ENCODE data around the gene TCL1B. TPM values are rescaled to one million over a fixed set of nuclear protein-coding genes. Genes with fewer than 3 reads are reported as not detected.

TCL1B gene
- total RNA-seq, 3 donors from 2014 or later: not detected

DNA sequence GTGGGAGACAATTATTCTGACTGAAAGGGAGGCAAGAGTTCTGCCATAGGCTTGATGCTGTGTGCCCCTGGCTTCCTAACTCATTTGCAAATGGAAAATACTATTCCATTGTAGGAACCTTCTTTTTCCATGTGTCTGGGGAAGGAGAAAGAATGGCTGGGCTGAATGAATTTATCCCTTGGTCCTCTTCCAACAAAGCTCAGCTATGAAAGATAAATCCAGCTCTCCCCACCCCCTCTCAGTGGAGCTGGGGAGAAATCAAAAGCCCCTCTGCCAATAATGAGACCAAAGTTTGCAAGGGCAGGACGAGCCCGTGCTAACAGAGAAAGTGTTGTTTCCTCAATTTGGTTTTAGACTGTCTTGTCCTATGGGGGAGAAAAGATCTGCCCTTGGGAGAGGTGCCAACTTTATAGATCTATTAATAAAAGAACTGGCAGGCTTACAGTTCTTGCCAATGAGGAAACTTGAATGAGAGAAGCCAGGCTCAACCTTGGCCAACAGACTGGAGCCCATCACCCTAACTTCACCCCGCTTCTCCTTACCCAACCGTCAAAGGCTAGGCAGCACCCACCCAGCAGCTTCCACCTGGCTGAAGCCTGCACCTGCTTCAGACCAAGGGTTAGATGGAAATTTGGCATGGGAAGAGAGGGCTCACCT lies 8.9 kb upstream of the TCL1B start:
- peaks cover 0 to 7% of the 10 kb centered on the region in 2 donors for H3K9me3 ChIP-seq
- H3K36me3 ChIP-seq: no peaks in the 10 kb centered on the region
- no peaks in the 10 kb centered on the region for H3K27me3 ChIP-seq
- DNase-seq (ENCODE audit: low spot score in 2 of 2): no peak
- H3K4me3 ChIP-seq: no peak overlapping the region
- intact Hi-C loops (cut with DNase I; ENCODE audit: low total_unique reads): no loop called here
- no peak overlapping the region for H3K27ac ChIP-seq
- no peaks in the 10 kb centered on the region for H3K4me1 ChIP-seq
- TF ChIP-seq POLR2A (IDR thresholded peaks at IDR 0.05): no peak
- TF ChIP-seq, protein P1, sequence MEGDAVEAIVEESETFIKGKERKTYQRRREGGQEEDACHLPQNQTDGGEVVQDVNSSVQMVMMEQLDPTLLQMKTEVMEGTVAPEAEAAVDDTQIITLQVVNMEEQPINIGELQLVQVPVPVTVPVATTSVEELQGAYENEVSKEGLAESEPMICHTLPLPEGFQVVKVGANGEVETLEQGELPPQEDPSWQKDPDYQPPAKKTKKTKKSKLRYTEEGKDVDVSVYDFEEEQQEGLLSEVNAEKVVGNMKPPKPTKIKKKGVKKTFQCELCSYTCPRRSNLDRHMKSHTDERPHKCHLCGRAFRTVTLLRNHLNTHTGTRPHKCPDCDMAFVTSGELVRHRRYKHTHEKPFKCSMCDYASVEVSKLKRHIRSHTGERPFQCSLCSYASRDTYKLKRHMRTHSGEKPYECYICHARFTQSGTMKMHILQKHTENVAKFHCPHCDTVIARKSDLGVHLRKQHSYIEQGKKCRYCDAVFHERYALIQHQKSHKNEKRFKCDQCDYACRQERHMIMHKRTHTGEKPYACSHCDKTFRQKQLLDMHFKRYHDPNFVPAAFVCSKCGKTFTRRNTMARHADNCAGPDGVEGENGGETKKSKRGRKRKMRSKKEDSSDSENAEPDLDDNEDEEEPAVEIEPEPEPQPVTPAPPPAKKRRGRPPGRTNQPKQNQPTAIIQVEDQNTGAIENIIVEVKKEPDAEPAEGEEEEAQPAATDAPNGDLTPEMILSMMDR (IDR thresholded peaks at IDR 0.05): no peak
- TF ChIP-seq POLR2AphosphoS5 (IDR thresholded peaks at IDR 0.05): no peak

DNA sequence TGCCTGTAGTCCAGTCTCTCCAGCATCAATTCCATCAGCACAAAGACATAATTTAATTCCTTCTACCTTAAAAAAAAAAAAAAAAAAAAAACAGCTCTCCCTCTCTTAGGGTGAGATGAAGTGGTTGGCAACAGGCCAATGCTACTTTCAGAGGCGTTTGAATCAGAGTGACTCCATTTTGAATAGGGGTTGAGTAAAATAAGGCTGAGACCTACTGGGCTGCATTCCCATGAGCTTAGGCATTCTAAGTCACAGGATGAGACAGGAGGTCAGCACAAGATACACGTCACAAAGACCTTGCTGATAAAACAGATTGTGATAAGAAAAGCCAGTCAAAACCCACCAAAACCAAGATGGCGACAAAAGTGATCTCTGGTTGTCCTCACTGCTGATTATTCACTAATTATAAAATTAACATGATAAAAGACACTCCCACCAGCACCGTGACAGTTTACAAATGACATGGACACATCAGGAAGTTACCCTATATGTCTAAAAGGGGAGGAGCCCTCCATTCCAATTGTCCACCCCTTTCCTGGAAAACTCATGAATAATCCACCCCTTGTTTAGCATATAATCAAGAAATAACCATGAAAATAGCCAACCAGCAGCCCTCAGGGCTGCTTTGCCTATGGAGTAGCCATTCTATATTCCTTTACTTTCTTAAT lies 6.9 kb upstream of the TCL1B start:
- Histone ChIP-seq H3K4me1 (no peaks in the 10 kb centered on the region), H3K4me3 (no peak overlapping the region), H3K9me3 (peaks cover 0 to 7% of the 10 kb centered on the region in 2 donors), H3K27me3 (no peaks in the 10 kb centered on the region), H3K27ac (no peak overlapping the region), H3K36me3 (no peaks in the 10 kb centered on the region)
- TF ChIP-seq, protein P1 (IDR thresholded peaks at IDR 0.05): no peak
- TF ChIP-seq POLR2A (IDR thresholded peaks at IDR 0.05) (no peak), POLR2AphosphoS5 (IDR thresholded peaks at IDR 0.05) (no peak)
- intact Hi-C loops (cut with DNase I; ENCODE audit: low total_unique reads): no loop called here
- no peak for DNase-seq (ENCODE audit: low spot score in 2 of 2)

DNA sequence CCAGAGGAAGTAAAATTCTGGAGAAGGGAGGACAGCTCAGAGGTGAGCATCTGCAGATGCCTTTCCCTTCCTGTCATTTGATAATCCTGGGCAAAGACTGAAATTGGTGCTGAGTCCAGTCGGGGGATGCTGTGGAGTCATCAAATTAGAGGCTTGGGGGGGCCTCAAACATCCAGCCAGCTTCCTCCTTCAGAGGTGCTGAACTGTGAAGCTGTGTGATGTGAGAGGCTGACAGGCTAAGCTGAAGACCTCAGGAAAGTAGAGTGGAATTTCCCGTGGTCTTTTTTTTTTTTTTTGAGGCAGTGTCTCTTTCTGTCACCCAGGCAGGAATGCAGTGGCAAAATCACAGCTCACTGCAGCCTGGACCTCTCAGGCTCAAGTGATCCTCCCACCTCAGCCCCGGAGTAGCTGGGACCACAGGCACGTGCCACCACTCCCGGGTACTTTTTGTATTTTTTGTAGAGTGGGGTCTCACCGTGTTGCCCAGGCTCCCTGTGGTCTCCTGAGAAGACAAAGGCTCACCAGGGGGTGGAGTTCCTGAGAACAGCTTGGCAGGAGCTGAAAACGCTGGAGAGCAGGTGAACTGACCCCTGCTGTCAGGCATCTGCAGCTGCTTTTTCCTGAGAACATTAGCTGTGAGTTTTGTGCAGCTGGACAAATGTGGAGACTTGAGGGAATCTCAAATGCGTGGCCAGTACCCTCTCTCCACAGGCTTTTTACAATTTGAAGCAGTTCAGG lies 6.1 kb upstream of the TCL1B start:
- intact Hi-C loops (cut with DNase I; ENCODE audit: low total_unique reads): no loop called here
- Histone ChIP-seq H3K27ac (no peak overlapping the region), H3K4me3 (no peak overlapping the region), H3K4me1 (no peaks in the 10 kb centered on the region), H3K27me3 (peaks cover 0 to 8% of the 10 kb centered on the region in 2 donors), H3K36me3 (no peaks in the 10 kb centered on the region), H3K9me3 (peaks cover 0 to 7% of the 10 kb centered on the region in 2 donors)
- DNase-seq (ENCODE audit: low spot score in 2 of 2): no peak
- TF ChIP-seq, protein P1 (IDR thresholded peaks at IDR 0.05): no peak
- TF ChIP-seq POLR2AphosphoS5 (IDR thresholded peaks at IDR 0.05) (no peak), POLR2A (IDR thresholded peaks at IDR 0.05) (no peak)

DNA sequence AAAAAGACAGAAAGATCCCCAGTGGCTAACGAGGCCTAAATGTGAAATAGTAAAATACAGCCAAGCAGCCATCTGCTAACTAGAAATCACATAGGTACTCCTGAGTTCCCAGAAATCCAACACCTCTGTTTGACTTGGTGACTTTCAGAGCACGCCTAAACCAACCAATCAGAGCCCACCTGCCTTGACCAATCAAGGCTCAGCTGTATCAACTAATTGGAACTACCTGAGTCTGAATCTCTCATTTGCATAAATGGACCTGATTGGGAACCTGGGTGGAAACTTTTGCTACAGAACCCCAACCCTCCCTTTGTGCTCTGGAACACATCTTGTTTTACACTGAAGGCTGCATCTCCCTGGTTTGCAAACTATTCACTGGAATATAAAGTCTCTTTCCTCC lies 5.1 kb upstream of the TCL1B start:
- Histone ChIP-seq H3K27ac (no peak overlapping the region), H3K27me3 (peaks cover 0 to 9% of the 10 kb centered on the region in 2 donors), H3K4me1 (no peaks in the 10 kb centered on the region), H3K4me3 (no peak overlapping the region), H3K36me3 (no peaks in the 10 kb centered on the region), H3K9me3 (peaks cover 0 to 7% of the 10 kb centered on the region in 2 donors)
- intact Hi-C loops (cut with DNase I; ENCODE audit: low total_unique reads): no loop called here
- no peak for DNase-seq (ENCODE audit: low spot score in 2 of 2)
- TF ChIP-seq POLR2AphosphoS5 (IDR thresholded peaks at IDR 0.05): no peak
- no peak for TF ChIP-seq POLR2A (IDR thresholded peaks at IDR 0.05)
- TF ChIP-seq, protein P1 (IDR thresholded peaks at IDR 0.05): no peak

DNA sequence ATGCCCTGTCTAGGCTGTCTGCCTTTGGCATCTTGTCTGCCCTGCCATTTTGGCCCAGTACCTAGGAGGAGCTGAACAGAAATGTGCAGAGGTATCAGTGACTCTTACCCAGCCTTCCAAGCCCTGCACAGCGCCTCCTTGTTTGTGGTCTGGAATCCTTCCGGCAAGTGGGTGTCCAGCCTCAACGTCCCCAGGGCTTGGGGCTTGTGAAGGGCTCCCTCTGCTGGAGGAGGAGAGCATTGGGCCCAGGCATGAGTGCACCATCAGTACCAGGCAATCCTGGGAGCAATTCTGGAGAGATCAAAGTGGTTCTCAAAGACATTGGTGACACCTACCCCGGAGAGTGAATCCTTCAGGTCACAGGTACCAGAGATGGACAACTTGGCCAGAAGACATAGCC lies 2.4 kb upstream of the TCL1B start:
- no peak overlapping the region for H3K27ac ChIP-seq
- peaks cover 0 to 14% of the 10 kb centered on the region in 2 donors for H3K27me3 ChIP-seq
- TF ChIP-seq POLR2A (IDR thresholded peaks at IDR 0.05) (no peak), POLR2AphosphoS5 (IDR thresholded peaks at IDR 0.05) (no peak)
- TF ChIP-seq, protein P1 (IDR thresholded peaks at IDR 0.05): peak in 1 of 3 donors; percentile 31
- H3K36me3 ChIP-seq: no peaks in the 10 kb centered on the region
- intact Hi-C loops (cut with DNase I; ENCODE audit: low total_unique reads): no loop called here
- no peak overlapping the region for H3K4me3 ChIP-seq
- DNase-seq (ENCODE audit: low spot score in 2 of 2): no peak
- H3K4me1 ChIP-seq: no peaks in the 10 kb centered on the region
- no peaks in the 10 kb centered on the region for H3K9me3 ChIP-seq

All from breast epithelium (tissue), 4 donors.